NCI-H2081 treated with DMSO at 0.1 percent for 48 hours (cell line): ENCODE measurements around the gene GRIK4.

ENCODE experiments used
- DNase-seq: peaks from one replicate; lab custom pipeline; 2025; lab: John Stamatoyannopoulos, UW

GRIK4 gene

GRCh38 chr11:120547811-120548681, 36.5 kb downstream of the GRIK4 start:
- DNase-seq = peak; percentile 17

DNA sequence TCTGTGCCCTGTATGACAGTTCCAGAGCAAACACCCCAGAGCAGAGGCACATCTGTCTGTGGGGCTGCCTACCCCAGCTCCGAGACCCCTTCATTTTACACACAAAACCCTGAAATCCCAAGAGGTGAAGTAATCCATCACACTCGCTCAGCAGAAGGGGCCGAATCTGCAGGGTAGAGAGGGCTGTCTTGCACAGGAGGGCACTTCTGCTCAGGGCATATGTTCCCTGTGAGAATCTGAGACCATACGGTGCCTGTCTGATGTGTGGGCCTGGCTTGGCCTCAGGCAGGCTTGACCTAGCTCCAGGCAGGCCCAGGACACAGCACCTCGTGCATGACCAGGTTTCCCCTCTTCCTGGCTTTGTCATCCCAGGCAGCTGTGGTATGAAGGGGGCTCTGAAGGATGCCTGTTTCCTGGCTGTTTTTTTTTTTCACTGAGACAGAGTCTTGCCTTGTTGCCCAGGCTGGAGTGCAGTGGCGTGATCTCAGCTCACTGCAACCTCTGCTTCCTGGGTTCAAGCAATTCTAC, 37.2 kb downstream of the GRIK4 start:
- no peak for DNase-seq

DNA sequence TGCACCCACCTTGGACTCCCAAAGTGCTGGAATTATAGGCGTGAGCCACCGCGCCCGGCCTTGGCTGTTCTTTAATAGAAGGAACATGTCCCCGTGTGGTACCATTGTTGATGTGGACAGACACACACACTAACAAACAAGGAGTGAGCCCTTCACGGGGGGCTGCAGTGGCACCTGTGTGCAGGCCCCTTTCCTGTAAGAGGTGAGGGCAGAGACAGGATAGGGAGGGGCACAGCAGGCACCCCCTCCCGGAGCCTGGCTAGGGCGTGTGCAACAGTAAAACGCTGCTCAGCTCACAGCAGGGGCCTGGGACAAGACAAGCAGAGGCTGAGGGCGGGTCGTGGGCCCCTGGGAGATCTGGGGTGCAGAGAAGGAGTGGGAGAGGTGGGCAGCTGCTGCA, 37.8 kb downstream of the GRIK4 start:
- no peak for DNase-seq

DNA sequence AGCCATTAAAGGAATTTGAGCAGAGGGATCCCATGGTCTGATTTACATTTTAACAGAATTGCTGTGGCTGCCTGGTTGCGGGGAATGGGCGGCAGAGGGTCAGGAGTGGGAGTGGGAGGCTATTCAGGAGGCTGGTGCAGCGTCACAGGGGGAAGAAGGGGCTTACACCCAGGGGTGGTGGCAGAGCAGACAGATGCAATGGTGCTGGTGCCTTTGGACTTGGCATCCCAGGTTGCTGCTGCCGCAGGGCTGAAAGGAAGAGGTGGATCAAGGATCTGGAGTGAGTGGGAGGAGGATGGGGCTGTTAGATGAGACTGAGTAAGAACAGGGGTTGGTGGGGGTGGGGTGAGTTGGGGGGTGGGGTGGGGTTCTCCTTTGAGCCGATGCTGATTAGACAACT, 38.5 kb downstream of the GRIK4 start:
- DNase-seq = no peak

DNA sequence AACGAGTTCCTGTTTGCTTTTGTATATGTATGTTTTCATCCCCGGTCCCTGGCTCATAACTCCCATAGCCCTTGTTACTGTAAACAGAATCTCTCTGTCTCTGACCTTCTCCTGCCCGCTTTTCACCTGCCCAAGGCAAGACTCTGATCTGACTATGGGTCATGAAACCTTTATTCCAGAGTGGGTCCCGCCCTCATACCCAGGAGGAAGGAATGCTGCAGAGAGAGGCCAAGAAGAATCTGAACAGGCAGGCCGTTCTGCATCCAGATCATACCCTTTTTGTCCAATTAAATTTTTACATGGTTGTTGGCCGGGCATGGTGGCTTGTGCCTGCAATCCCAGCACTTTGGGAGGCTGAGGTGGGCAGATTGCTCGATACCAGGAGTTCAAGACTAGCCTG, 39.6 kb downstream of the GRIK4 start:
- DNase-seq = no peak

DNA sequence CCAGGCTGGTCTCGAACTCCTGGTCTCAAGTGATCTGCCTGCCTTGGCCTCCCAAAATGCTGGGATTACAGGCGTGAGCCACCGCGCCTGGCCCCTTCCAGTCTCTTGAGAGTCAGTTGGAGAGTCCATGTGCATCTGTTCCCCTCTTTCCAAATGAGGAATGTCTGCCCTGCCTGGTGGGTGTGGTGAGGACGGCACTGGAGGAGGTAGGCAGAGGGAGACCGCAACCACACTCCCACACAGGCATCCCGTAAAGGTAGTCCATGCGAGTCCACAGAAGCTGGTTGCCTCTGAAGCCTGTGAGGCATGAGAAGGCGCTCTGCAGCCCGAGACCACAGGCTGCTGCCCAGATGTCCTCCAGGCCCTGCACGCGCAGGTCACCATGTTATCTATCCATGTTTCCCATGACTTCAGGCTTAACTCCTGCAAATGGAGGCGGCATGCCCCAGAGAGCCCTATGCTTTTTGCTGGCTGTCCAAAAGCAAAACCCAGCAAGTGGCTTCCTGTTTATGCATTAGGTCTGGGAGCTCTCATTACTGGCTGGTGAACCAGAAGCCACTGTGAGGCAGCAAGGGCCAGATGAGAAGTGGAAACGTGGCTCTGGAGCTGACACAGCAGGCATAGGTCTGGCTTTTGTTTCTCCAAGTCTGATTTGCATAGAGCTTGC, 43.4 kb downstream of the GRIK4 start:
- no peak for DNase-seq

DNA sequence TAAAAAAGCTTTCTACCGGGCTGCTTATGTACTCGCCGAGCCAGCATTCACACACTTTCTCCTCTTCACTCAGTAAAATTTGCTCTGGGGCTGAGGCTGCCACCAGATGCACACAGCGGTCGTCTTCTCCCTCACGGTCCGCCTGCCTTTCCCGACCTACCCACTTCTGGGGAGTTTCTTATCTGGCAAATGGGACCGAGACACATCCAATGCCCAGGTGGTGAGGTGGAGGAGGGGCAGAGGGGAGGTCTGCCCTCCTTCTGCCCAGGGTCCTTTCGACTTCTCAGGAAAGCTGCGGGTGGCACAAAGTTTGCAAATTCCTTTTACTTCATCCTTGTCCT, 43.9 kb downstream of the GRIK4 start:
- DNase-seq = no peak

- DNase-seq = no peak
Observed at GRCh38 chr11:120556797-120557196, 45.2 kb downstream of the GRIK4 start.

GRCh38 chr11:120558744-120559431, 47.3 kb downstream of the GRIK4 start:
- no peak for DNase-seq

GRCh38 chr11:120561286-120561685, 49.7 kb downstream of the GRIK4 start:
- no peak for DNase-seq

DNA sequence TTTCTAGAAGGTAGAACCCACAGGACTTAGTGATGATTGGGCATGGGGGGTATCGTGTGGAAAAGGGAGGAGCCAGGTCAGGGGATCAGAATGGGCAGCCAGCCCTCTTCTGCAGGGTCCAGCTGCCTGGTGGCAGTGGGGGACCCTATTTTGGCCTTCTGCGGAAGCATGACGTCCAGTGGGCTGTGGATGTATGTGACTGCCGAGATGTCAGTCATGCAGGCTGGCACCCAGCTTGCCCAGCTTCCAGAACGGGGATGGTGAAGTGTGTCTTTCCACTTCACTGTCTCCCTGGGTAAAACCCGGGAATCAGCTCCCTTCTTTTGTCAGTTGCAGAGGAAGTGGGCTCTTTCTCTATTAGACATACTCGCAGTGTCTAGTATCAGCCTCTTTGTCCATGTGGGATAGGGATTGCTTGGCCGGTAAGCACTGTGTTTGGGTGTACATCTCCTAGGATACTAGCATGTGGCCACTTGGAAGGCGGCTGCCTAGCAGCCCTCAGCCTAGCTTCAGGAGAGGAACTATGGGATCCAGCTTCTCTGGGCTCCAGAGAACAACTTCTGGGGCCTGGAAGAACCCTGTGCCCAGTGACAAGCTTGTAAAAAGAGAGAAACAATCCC, 51.4 kb downstream of the GRIK4 start:
- DNase-seq = no peak

DNA sequence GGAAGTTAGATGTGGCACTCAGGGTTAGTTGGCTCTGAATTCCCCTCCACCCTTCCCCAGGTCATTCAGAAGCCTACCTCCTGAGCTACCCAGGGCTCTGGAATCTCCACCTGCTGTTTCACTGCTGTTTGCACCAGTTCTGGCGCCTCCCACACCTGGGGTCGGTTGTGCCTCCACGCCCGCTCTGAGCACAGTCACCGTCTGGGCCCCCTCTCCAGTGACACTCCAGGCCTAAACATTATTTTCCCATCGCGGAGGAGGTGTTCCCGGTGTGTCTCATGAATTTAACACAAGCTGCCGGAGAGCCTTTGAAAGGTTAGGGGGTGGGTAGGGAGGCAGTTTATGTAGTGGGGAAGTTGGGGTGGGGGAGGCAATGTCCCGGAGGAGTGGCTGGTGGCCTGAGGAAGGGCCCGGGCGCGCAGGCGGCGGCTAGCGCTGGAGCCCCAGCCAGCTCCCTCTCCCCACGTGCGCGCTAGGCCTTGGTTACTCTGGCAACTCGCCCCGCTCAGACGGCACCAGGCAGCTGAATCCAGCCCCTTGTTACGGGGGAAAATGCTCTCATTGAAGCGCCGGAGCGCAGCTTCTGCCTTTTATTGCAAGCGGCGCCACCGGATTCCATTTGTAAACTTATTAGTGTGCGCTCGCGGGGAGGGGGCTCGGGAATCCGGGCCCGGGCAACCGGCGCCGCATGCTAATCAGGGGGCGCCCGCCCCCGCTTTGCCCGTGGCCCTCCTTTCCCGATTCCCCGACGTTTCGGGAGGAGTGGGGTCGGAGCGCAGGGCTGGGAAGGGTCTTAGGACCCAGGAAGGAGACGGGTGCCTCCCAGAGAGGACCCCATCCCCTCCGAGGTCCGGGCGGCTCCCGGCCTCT, 52.4 kb downstream of the GRIK4 start:
- DNase-seq = no peak

DNA sequence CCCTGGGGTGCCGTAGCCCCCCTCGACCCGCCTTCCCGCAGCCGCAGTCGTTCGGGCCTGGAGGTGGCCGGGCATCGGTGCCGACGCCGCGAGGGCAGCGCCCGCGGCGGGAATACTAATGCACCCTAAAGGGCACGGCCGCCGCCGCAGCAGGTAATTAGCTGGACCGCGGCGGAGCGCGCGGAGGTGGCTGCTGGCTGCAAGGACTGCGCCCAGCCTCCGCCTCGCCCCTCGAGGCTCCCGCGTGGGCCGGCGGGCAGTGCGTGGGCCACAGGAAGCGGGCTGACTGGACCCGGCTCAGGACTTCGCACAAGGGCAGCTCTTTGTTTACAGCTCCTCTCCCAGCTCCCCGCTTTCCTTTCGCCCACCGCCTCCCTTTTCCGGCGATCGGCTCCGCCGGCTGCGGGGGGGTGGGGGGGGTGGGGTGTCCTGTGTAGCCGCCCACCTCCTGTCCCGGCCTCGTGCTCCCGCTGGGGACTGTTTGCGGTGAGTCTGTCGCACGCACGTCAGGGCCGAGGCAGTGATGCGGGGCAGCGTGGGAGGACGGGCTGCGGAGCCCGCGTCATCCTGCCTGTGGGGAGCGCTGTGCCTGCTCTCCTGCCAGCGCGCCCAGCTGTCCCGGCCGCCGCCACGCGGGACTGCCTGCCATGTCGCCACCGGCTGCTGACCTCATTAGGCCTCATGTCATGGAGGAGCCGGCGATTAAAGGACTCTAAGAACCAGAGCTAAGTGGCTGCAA, 53.2 kb downstream of the GRIK4 start:
- no peak for DNase-seq

DNA sequence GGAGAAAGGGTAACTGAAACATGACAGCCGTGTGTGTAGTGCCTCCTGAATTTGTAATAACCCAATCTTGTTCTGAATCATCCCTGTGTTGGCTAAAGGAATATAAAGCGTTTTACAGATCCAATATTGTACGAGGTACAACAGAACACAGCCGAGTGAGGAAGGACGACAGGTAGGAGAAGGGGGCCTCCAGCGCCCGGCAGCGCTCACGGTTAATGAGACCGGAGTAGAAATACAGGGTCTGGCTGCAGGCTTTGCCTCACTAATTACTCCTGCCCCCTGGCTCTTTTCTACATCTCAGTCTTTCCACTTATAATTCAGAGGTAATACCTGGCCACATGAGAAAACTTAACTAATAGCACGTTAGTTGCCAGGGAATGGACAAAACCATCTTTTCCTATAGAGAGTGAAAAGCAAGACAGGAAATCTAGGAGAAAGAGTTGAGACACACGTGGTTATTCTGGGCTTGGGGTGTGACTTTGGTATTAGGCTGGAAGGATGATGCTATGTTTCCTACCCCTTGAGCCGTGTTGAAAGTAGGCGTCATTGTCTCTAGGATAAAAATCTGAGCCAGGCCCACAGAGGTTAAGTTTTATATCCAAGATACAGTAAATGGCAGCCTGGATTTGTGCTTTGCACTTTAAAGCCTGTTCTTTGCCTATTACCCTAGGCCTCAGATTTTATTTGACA, 54.1 kb downstream of the GRIK4 start:
- no peak for DNase-seq

- DNase-seq = no peak
Observed at GRCh38 chr11:120566176-120566575, 54.6 kb downstream of the GRIK4 start.

- DNase-seq = no peak
Observed at GRCh38 chr11:120568572-120569307, 57.2 kb downstream of the GRIK4 start.

- no peak for DNase-seq
Observed at GRCh38 chr11:120569861-120570260, 58.3 kb downstream of the GRIK4 start.

GRCh38 chr11:120571476-120571875, 59.9 kb downstream of the GRIK4 start:
- no peak for DNase-seq

GRCh38 chr11:120573756-120574354, 62.3 kb downstream of the GRIK4 start:
- DNase-seq = no peak
